Trophoblast cell (in vitro differentiated cells and primary cell): ENCODE results near the gene BTAF1.

Experiments
- DNase-seq, 2 donors: peaks; one replicate each; pipeline ENCODE4 v3.0.0-alpha.2; 2016
- H2AFZ ChIP-seq: 2 replicates; pipeline ENCODE4 v1.6.1; 2013; ENCODE audit warnings: low read length, moderate library complexity, mild to moderate bottlenecking; ENCODE audit not compliant: insufficient read depth, poor library complexity
- H2AK5ac ChIP-seq: 2 replicates; pipeline ENCODE4 v1.6.1; 2013; ENCODE audit warnings: mild to moderate bottlenecking, low read length
- H2BK120ac ChIP-seq: 2 replicates; pipeline ENCODE4 v1.6.1; 2013; ENCODE audit warnings: low read length, mild to moderate bottlenecking, moderate library complexity; ENCODE audit not compliant: insufficient read depth, poor library complexity
- H2BK12ac ChIP-seq: 2 replicates; pipeline ENCODE4 v1.6.1; 2013; ENCODE audit warnings: mild to moderate bottlenecking, low read length, moderate library complexity
- H2BK5ac ChIP-seq: 2 replicates; pipeline ENCODE4 v1.6.1; 2013; ENCODE audit warnings: low read length, low read depth, moderate library complexity, mild to moderate bottlenecking; ENCODE audit not compliant: poor library complexity
- H3K14ac ChIP-seq: 2 replicates; pipeline ENCODE4 v1.6.1; 2013; ENCODE audit warnings: mild to moderate bottlenecking, low read length
- H3K18ac ChIP-seq: 2 replicates; pipeline ENCODE4 v1.6.1; 2013; ENCODE audit warnings: mild to moderate bottlenecking, low read length
- H3K23ac ChIP-seq: 2 replicates; pipeline ENCODE4 v1.6.1; 2013; ENCODE audit warnings: low read length
- H3K27ac ChIP-seq: 2 replicates; pipeline ENCODE4 v1.5.1; 2013; ENCODE audit warnings: low read depth, mild to moderate bottlenecking, inconsistent platforms, low read length, moderate library complexity
- H3K27me3 ChIP-seq: 2 replicates; pipeline ENCODE4 v1.6.1; 2013; ENCODE audit warnings: inconsistent platforms, mild to moderate bottlenecking, low read length, moderate library complexity; ENCODE audit not compliant: insufficient read depth
- H3K36me3 ChIP-seq, 2 experiments: 1 replicate in 1 of 2; 2 replicates in 1 of 2; pipeline ENCODE4 v1.6.1; 2013; ENCODE audit warnings: low read length in 2 of 2, mild to moderate bottlenecking in 2 of 2, moderate library complexity in 1 of 2; ENCODE audit not compliant: insufficient read depth in 2 of 2, control insufficient read depth in 1 of 2
- H3K4ac ChIP-seq: 2 replicates; pipeline ENCODE4 v1.6.1; 2013; ENCODE audit warnings: low read depth, mild to moderate bottlenecking, low read length, moderate library complexity
- H3K4me1 ChIP-seq, 2 experiments: 1 replicate in 1 of 2; 2 replicates in 1 of 2; pipeline ENCODE4 v1.6.1; 2013; ENCODE audit warnings: low read length in 2 of 2, mild to moderate bottlenecking in 2 of 2, moderate library complexity in 1 of 2; ENCODE audit not compliant: insufficient read depth in 2 of 2, control insufficient read depth in 1 of 2
- H3K4me2 ChIP-seq: 2 replicates; pipeline ENCODE4 v1.6.1; 2013; ENCODE audit warnings: inconsistent platforms, mild to moderate bottlenecking, low read length, moderate library complexity
- H3K4me3 ChIP-seq: 2 replicates; pipeline ENCODE4 v1.5.1; 2013; ENCODE audit warnings: mild to moderate bottlenecking, low read depth, low read length, inconsistent platforms
- H3K79me1 ChIP-seq: one replicate; pipeline ENCODE4 v1.6.1; 2013; ENCODE audit warnings: low read length
- H3K79me2 ChIP-seq: 2 replicates; pipeline ENCODE4 v1.6.1; 2013; ENCODE audit warnings: low read length, mild to moderate bottlenecking; ENCODE audit not compliant: control insufficient read depth, insufficient read depth, poor library complexity
- H3K9ac ChIP-seq: 2 replicates; pipeline ENCODE4 v1.6.1; 2013; ENCODE audit warnings: mild to moderate bottlenecking, low read length
- H3K9me3 ChIP-seq: 2 replicates; pipeline ENCODE4 v1.6.1; 2013; ENCODE audit warnings: low read depth, mild to moderate bottlenecking, control low read depth, inconsistent platforms, low read length; ENCODE audit not compliant: insufficient read depth
- H4K12ac ChIP-seq: 2 replicates; pipeline ENCODE4 v1.6.1; 2013; ENCODE audit warnings: low read depth, mild to moderate bottlenecking, low read length, moderate library complexity
- H4K8ac ChIP-seq: 2 replicates; pipeline ENCODE4 v1.6.1; 2013; ENCODE audit warnings: low read depth, mild to moderate bottlenecking, low read length, moderate library complexity
- H4K91ac ChIP-seq: one replicate; pipeline ENCODE4 v1.6.1; 2013; ENCODE audit warnings: low read depth, mild to moderate bottlenecking, low read length, moderate library complexity
- WGBS: extraction: QIAGEN DNeasy Blood & Tissue Kit; methylation state at CpG from one replicate; pipeline ENCODE4 v1.1.7; 2013; ENCODE audit warnings: missing lambda C conversion rate; ENCODE audit not compliant: insufficient read length, insufficient coverage; ENCODE audit errors: extremely low coverage; 5-methylcytosine and 5-hydroxymethylcytosine counted together

The BTAF1 gene

DNA sequence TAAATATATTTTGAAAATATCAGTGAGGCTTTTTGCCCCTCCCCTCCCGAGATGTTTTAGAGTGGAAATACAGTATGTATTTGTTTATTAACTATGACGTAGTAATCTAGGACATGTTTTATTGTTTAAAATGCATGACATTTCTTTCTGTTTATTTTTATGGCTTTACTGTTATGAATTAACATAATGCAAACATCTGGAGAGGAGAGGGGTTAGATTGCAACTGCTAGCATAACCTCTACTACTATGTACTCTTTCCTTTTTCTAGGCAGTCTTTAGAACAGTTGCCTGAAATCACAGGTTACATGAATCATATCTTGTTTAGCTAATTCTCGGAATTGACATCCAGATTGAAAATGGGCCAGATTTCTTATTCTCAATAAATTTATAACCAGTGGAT, 7.4 kb downstream of the BTAF1 start:
- Histone ChIP-seq H4K12ac (no peak overlapping the region), H2AFZ (no peak overlapping the region), H3K4me3 (no peak overlapping the region), H4K8ac (no peak overlapping the region), H3K23ac (no peak overlapping the region), H3K18ac (no peak overlapping the region), H3K4ac (no peak overlapping the region), H3K9ac (no peak overlapping the region), H3K36me3 (peaks cover 5 to 7% of the 10 kb centered on the region in 2 experiments), H3K14ac (no peak overlapping the region), H3K9me3 (no peaks in the 10 kb centered on the region), H3K79me2 (peaks cover 2% of the 10 kb centered on the region), H4K91ac (no peak overlapping the region), H3K4me2 (no peak overlapping the region), H2BK120ac (no peak overlapping the region), H3K4me1 (peaks cover 2 to 4% of the 10 kb centered on the region in 2 experiments), H2BK12ac (no peak overlapping the region), H3K27ac (no peak overlapping the region), H2BK5ac (no peak overlapping the region), H2AK5ac (no peak overlapping the region), H3K79me1 (no peaks in the 10 kb centered on the region), H3K27me3 (no peaks in the 10 kb centered on the region)
- DNase-seq, result no peak
- WGBS, result no CpG with 5 or more reads among the region's 3 CpGs

DNA sequence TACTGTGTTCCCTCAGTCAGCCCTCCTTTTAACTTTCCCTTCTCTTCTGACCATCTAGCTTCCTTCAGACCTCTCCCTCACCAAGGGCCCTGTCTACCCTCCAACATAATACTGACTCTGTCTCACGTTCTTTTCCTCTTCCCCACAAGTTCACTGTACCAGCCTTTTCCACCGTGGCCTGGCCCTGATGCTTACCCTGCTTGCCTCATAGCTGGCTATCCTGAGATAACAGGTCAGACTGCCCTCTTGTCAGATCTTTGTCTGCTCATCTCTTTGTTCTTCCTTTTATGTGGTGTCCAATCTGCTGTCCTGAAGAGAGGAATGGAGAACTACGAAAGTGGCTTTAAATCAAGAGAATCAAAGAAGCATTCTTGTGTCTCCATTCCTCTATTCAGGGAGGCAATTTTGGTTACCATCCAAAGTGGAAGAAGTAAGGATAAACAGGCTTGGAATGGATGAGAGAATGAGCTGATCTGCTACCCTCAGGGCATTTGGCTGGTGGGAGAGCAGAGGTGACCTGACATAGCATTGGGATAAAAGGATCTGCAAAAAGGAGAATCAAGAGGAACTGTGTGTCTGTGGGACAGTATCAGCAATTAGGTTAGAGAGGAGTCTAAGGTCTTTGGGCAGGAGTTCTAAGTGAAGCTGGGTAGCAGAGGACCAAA, 8.1 kb downstream of the BTAF1 start:
- Histone ChIP-seq H3K4ac (no peak overlapping the region), H4K91ac (no peak overlapping the region), H3K27me3 (no peaks in the 10 kb centered on the region), H3K23ac (no peak overlapping the region), H2BK12ac (no peak overlapping the region), H2AFZ (no peak overlapping the region), H3K4me3 (no peak overlapping the region), H3K36me3 (peaks cover 7 to 8% of the 10 kb centered on the region in 2 experiments), H3K4me1 (peaks cover 2 to 4% of the 10 kb centered on the region in 2 experiments), H2BK5ac (no peak overlapping the region), H2AK5ac (no peak overlapping the region), H3K79me2 (peaks cover 2% of the 10 kb centered on the region), H3K4me2 (no peak overlapping the region), H4K8ac (no peak overlapping the region), H3K18ac (no peak overlapping the region), H3K79me1 (no peaks in the 10 kb centered on the region), H4K12ac (no peak overlapping the region), H3K14ac (no peak overlapping the region), H3K9me3 (no peaks in the 10 kb centered on the region), H2BK120ac (no peak overlapping the region), H3K9ac (no peak overlapping the region), H3K27ac (no peak overlapping the region)
- WGBS, result no CpG with 5 or more reads among the region's 3 CpGs
- DNase-seq, result peak in 1 of 2 donors; percentile 37

DNA sequence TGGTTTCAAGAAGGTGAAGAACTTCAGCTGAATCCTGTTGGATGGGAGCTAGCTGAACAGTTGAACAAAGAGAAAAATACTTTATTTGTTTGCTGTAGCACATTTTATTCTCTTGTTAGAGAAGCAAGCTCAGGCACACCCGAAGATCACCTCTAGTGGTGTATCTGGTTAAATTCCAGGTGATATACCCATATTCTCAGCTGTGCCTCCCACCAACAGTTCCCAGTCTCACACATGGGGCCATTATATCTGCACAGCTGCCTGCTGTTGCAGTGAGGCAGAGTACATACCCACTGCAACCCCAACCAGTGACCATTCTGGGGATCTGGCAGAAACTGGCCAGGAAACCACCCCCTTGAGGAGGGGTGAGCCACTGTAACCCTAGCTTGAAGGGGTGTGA, 9.2 kb downstream of the BTAF1 start:
- Histone ChIP-seq H3K27me3 (no peaks in the 10 kb centered on the region), H3K36me3 (peaks cover 9 to 13% of the 10 kb centered on the region in 2 experiments), H4K8ac (no peak overlapping the region), H4K91ac (no peak overlapping the region), H3K4ac (peak overlapping the region; percentile 86), H3K9me3 (no peaks in the 10 kb centered on the region), H3K4me1 (peaks cover 2 to 4% of the 10 kb centered on the region in 2 experiments), H3K18ac (peak overlapping the region; percentile 80), H2AK5ac (no peak overlapping the region), H3K4me3 (no peak overlapping the region), H4K12ac (no peak overlapping the region), H3K79me1 (no peaks in the 10 kb centered on the region), H3K14ac (no peak overlapping the region), H3K23ac (no peak overlapping the region), H3K9ac (no peak overlapping the region), H3K27ac (no peak overlapping the region), H2BK12ac (no peak overlapping the region), H2BK5ac (no peak overlapping the region), H2BK120ac (no peak overlapping the region), H3K4me2 (no peak overlapping the region), H3K79me2 (peaks cover 2% of the 10 kb centered on the region), H2AFZ (no peak overlapping the region)
- no peak for DNase-seq
- no CpG with 5 or more reads among the region's 1 CpG for WGBS

DNA sequence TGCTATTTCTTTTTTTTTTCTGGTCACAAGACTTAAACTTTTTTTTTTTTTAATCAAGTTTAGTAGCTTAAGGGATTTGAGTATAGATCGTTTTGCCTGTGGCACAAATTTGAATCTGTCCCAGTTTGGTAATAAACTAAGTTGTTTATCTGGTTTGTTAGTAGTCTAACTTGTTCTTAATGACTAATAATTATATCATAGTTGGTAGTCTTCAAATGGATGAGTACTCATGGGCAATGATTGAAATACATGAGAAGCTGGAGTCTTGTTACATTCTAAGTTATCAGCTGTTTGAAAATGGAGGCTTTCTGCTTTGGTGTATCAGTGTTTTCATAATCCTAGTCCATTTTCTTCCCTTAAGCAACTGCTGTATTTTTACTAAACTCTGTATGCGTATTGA, 12.3 kb downstream of the BTAF1 start:
- Histone ChIP-seq H3K9ac (no peak overlapping the region), H4K12ac (no peak overlapping the region), H3K9me3 (no peaks in the 10 kb centered on the region), H3K4me1 (peaks cover 2 to 4% of the 10 kb centered on the region in 2 experiments), H3K79me2 (peaks cover 4% of the 10 kb centered on the region), H3K36me3 (peaks cover 6 to 13% of the 10 kb centered on the region in 2 experiments), H3K27ac (no peak overlapping the region), H3K4me3 (no peak overlapping the region), H3K18ac (no peak overlapping the region), H4K91ac (no peak overlapping the region), H4K8ac (no peak overlapping the region), H3K79me1 (no peaks in the 10 kb centered on the region), H2BK12ac (no peak overlapping the region), H3K4ac (no peak overlapping the region), H3K14ac (no peak overlapping the region), H2AFZ (no peak overlapping the region), H2BK5ac (no peak overlapping the region), H3K4me2 (no peak overlapping the region), H3K27me3 (no peaks in the 10 kb centered on the region), H3K23ac (no peak overlapping the region), H2AK5ac (no peak overlapping the region), H2BK120ac (no peak overlapping the region)
- DNase-seq, result peak in 1 of 2 donors; percentile 62
- WGBS, result no CpG with 5 or more reads among the region's 2 CpGs
